Rectal smooth muscle tissue (tissue), 1 donor: ENCODE results near the gene WT1.
A peak's percentile ranks its signal among the peaks of the same experiment; 100 is the strongest.

Experiments
- H3K27ac ChIP-seq: one replicate; pipeline ENCODE4 v1.7.0; 2013; ENCODE audit warnings: low read depth, low read length, inconsistent platforms
- H3K27me3 ChIP-seq: one replicate; pipeline ENCODE4 v1.7.0; 2013; ENCODE audit warnings: low read length; ENCODE audit not compliant: control insufficient read depth, insufficient read depth
- H3K36me3 ChIP-seq: one replicate; pipeline ENCODE4 v1.7.0; 2013; ENCODE audit warnings: low read length; ENCODE audit not compliant: control insufficient read depth, insufficient read depth
- H3K4me1 ChIP-seq: one replicate; pipeline ENCODE4 v1.7.0; 2013; ENCODE audit warnings: low read length; ENCODE audit not compliant: control insufficient read depth, insufficient read depth
- H3K4me3 ChIP-seq: one replicate; pipeline ENCODE4 v1.7.0; 2013; ENCODE audit warnings: low read length
- H3K9ac ChIP-seq: one replicate; pipeline ENCODE4 v1.7.0; 2013; ENCODE audit warnings: low read length

WT1 gene

GRCh38 chr11:32436751-32437494, 1.6 kb upstream of the WT1 start:
- H3K9ac ChIP-seq, result no peak overlapping the region
- no peaks in the 10 kb centered on the region for H3K4me1 ChIP-seq
- H3K4me3 ChIP-seq, result no peak overlapping the region
- peaks cover 62% of the 10 kb centered on the region for H3K27me3 ChIP-seq
- no peak overlapping the region for H3K27ac ChIP-seq
- no peaks in the 10 kb centered on the region for H3K36me3 ChIP-seq

- no peak overlapping the region for H3K27ac ChIP-seq
- H3K36me3 ChIP-seq, result no peaks in the 10 kb centered on the region
- no peak overlapping the region for H3K9ac ChIP-seq
- no peaks in the 10 kb centered on the region for H3K4me1 ChIP-seq
- H3K27me3 ChIP-seq, result peaks cover 65% of the 10 kb centered on the region
- H3K4me3 ChIP-seq, result peak overlapping the region; percentile 16
Observed at GRCh38 chr11:32435942-32436750, 807 bp upstream of the WT1 start.

GRCh38 chr11:32435152-32435480, 223 bp downstream of the WT1 start:
- Histone ChIP-seq H3K4me3 (no peak overlapping the region), H3K4me1 (no peaks in the 10 kb centered on the region)

GRCh38 chr11:32434356-32435151, 785 bp downstream of the WT1 start:
- Histone ChIP-seq H3K36me3 (no peaks in the 10 kb centered on the region), H3K27me3 (peaks cover 68% of the 10 kb centered on the region), H3K27ac (no peak overlapping the region), H3K4me3 (peak overlapping the region; percentile 19), H3K4me1 (no peaks in the 10 kb centered on the region), H3K9ac (no peak overlapping the region)

More at GRCh38 chr11:32435152-32435480, 223 bp downstream of the WT1 start:
- Histone ChIP-seq H3K36me3 (no peaks in the 10 kb centered on the region), H3K9ac (no peak overlapping the region), H3K27ac (no peak overlapping the region), H3K27me3 (peaks cover 68% of the 10 kb centered on the region)

- peak overlapping the region; percentile 45 for H3K4me3 ChIP-seq
- no peak overlapping the region for H3K9ac ChIP-seq
- no peaks in the 10 kb centered on the region for H3K4me1 ChIP-seq
- H3K36me3 ChIP-seq, result no peaks in the 10 kb centered on the region
- H3K27me3 ChIP-seq, result peaks cover 68% of the 10 kb centered on the region
- no peak overlapping the region for H3K27ac ChIP-seq
Observed at GRCh38 chr11:32433914-32434355, 1.4 kb downstream of the WT1 start.

GRCh38 chr11:32433101-32433913, 2.0 kb downstream of the WT1 start:
- Histone ChIP-seq H3K36me3 (no peaks in the 10 kb centered on the region), H3K27ac (no peak overlapping the region), H3K4me1 (no peaks in the 10 kb centered on the region), H3K9ac (no peak overlapping the region), H3K27me3 (peaks cover 64% of the 10 kb centered on the region), H3K4me3 (peak overlapping the region; percentile 45)

GRCh38 chr11:32432565-32432964, 2.8 kb downstream of the WT1 start:
- Histone ChIP-seq H3K27me3 (peaks cover 61% of the 10 kb centered on the region), H3K4me1 (no peaks in the 10 kb centered on the region), H3K36me3 (no peaks in the 10 kb centered on the region), H3K9ac (no peak overlapping the region), H3K27ac (no peak overlapping the region), H3K4me3 (no peak overlapping the region)

GRCh38 chr11:32430568-32431381, 4.6 kb downstream of the WT1 start:
- H3K9ac ChIP-seq, result no peak overlapping the region
- H3K27ac ChIP-seq, result no peak overlapping the region
- no peak overlapping the region for H3K4me3 ChIP-seq
- no peaks in the 10 kb centered on the region for H3K4me1 ChIP-seq
- peaks cover 63% of the 10 kb centered on the region for H3K27me3 ChIP-seq
- H3K36me3 ChIP-seq, result no peaks in the 10 kb centered on the region

- H3K9ac ChIP-seq, result no peak overlapping the region
- H3K27me3 ChIP-seq, result peaks cover 59% of the 10 kb centered on the region
- H3K36me3 ChIP-seq, result no peaks in the 10 kb centered on the region
- H3K4me1 ChIP-seq, result no peaks in the 10 kb centered on the region
- no peak overlapping the region for H3K27ac ChIP-seq
- H3K4me3 ChIP-seq, result no peak overlapping the region
Observed at GRCh38 chr11:32429477-32429876, 5.9 kb downstream of the WT1 start.

GRCh38 chr11:32428665-32429303, 6.6 kb downstream of the WT1 start:
- H3K4me1 ChIP-seq, result no peaks in the 10 kb centered on the region
- no peaks in the 10 kb centered on the region for H3K36me3 ChIP-seq
- peaks cover 52% of the 10 kb centered on the region for H3K27me3 ChIP-seq
- no peak overlapping the region for H3K9ac ChIP-seq
- H3K27ac ChIP-seq, result no peak overlapping the region
- H3K4me3 ChIP-seq, result no peak overlapping the region
